GM18867 (cell line): Measurements from ENCODE around the gene BCL7A.
A peak's percentile ranks its signal among the peaks of the same experiment; 100 is the strongest.
"Not testable (repeated sequence)": the region's sequence is repeated elsewhere in the genome, so short reads cannot be mapped to it uniquely, and the experiment has no call there.

Source experiments
- ATAC-seq: cut with Tn5 transposase; IDR thresholded peaks from one replicate; pipeline ENCODE4 v1.9.1; 2021; ENCODE audit warnings: mild to moderate bottlenecking, moderate library complexity; ENCODE audit not compliant: unreplicated experiment

BCL7A gene

GRCh38 chr12:122024132-122024785, 2.6 kb downstream of the BCL7A start:
- ATAC-seq = no peak

GRCh38 chr12:122026706-122027333, 5.1 kb downstream of the BCL7A start:
- no peak for ATAC-seq

GRCh38 chr12:122028165-122028904, 6.7 kb downstream of the BCL7A start:
- ATAC-seq = no peak

GRCh38 chr12:122028905-122029560, 7.3 kb downstream of the BCL7A start:
- peak; percentile 50 for ATAC-seq

- ATAC-seq = peak; percentile 12
Observed at GRCh38 chr12:122029620-122030423, 8.1 kb downstream of the BCL7A start.

GRCh38 chr12:122030424-122031035, 8.8 kb downstream of the BCL7A start:
- ATAC-seq = no peak

- no peak for ATAC-seq
Observed at GRCh38 chr12:122031342-122032216, 9.9 kb downstream of the BCL7A start.

GRCh38 chr12:122032580-122032979, 10.9 kb downstream of the BCL7A start:
- no peak for ATAC-seq

GRCh38 chr12:122035292-122035691, 13.6 kb downstream of the BCL7A start:
- ATAC-seq = no peak

- ATAC-seq = no peak
Observed at GRCh38 chr12:122036153-122036552, 14.5 kb downstream of the BCL7A start.

- no peak for ATAC-seq
Observed at GRCh38 chr12:122040579-122041386, 19.1 kb downstream of the BCL7A start.

GRCh38 chr12:122041458-122041857, 19.8 kb downstream of the BCL7A start:
- ATAC-seq = not testable (repeated sequence)

- ATAC-seq = no peak
Observed at GRCh38 chr12:122042910-122043309, 21.2 kb downstream of the BCL7A start.

- ATAC-seq = no peak
Observed at GRCh38 chr12:122043476-122043875, 21.8 kb downstream of the BCL7A start.

GRCh38 chr12:122045262-122045661, 23.6 kb downstream of the BCL7A start:
- no peak for ATAC-seq

GRCh38 chr12:122046145-122046544, 24.5 kb downstream of the BCL7A start:
- no peak for ATAC-seq

GRCh38 chr12:122048151-122048550, 26.5 kb downstream of the BCL7A start:
- ATAC-seq = no peak

GRCh38 chr12:122049827-122050226, 28.1 kb downstream of the BCL7A start:
- no peak for ATAC-seq
